PC-9 (cell line): Measurements from ENCODE around the gene SELENOF. TPM values are rescaled to one million over a fixed set of nuclear protein-coding genes. Genes with fewer than 3 reads are reported as not detected.

Experiments
- BruUV-seq: library from RNA; stranded (reverse); fragments of 400-500 nt; replicated peaks from 2 replicates; lab custom pipeline; 2021; lab: Mats Ljungman, UMichigan
- CTCF ChIA-PET: fragments of 300-600 bp; sonication (Branson Sonifier 250); formaldehyde crosslinking; loops from one replicate; lab custom pipeline; 2022; ENCODE audit warnings: antibody characterized with exemption; lab: Charles Lee
- POLR2A ChIA-PET: fragments of 300-600 bp; sonication (Branson Sonifier 250); formaldehyde crosslinking; loops from one replicate; lab custom pipeline; 2022; ENCODE audit warnings: antibody characterized with exemption; ENCODE audit not compliant: unreplicated experiment; lab: Charles Lee
- DNase-seq, 2 experiments: peaks; one replicate each; pipeline versions ENCODE4 v3.0.0 to v3.0.0-alpha.2; 2015 to 2022; ENCODE audit warnings: mixed read lengths in 1 of 2
- H2AFZ ChIP-seq: fragments of 200-600 bp; sonication (generic); 2 replicates; pipeline ENCODE4 v1.8.1; 2017; ENCODE audit warnings: antibody characterized with exemption
- H3F3A ChIP-seq: fragments of 200-600 bp; sonication (generic); 2 replicates; pipeline ENCODE4 v1.8.1; 2017; ENCODE audit warnings: antibody characterized with exemption, mild to moderate bottlenecking, low read depth; ENCODE audit not compliant: insufficient read depth
- H3K27ac ChIP-seq: fragments of 200-600 bp; sonication (generic); 2 replicates; pipeline ENCODE4 v1.6.1; 2016; ENCODE audit warnings: mixed run types
- H3K27me3 ChIP-seq: fragments of 200-600 bp; sonication (generic); 2 replicates; pipeline ENCODE4 v1.6.1; 2016; ENCODE audit warnings: low read depth, mixed run types; ENCODE audit not compliant: insufficient read depth
- H3K36me3 ChIP-seq: fragments of 200-600 bp; sonication (generic); 2 replicates; pipeline ENCODE4 v1.6.1; 2016; ENCODE audit warnings: low read depth, mixed run types
- H3K4me1 ChIP-seq: fragments of 200-600 bp; sonication (generic); replicated peaks from 2 replicates; pipeline ENCODE4 v1.6.1; 2016; ENCODE audit warnings: mixed run types; ENCODE audit not compliant: insufficient read depth
- H3K4me2 ChIP-seq: fragments of 200-600 bp; sonication (generic); 2 replicates; pipeline ENCODE4 v1.6.1; 2017; ENCODE audit warnings: mixed run types
- H3K4me3 ChIP-seq: fragments of 200-600 bp; sonication (generic); 2 replicates; pipeline ENCODE4 v1.6.1; 2016; ENCODE audit warnings: mixed run types
- H3K79me2 ChIP-seq: fragments of 200-600 bp; sonication (generic); 2 replicates; pipeline ENCODE4 v1.6.1; 2017; ENCODE audit warnings: low read depth, mixed run types
- H3K9me2 ChIP-seq: fragments of 200-600 bp; sonication (generic); 2 replicates; pipeline ENCODE4 v1.8.1; 2017; ENCODE audit warnings: mild to moderate bottlenecking; ENCODE audit not compliant: insufficient read depth
- H3K9me3 ChIP-seq: fragments of 200-600 bp; sonication (generic); 2 replicates; pipeline ENCODE4 v1.8.1; 2016; ENCODE audit warnings: low read depth; ENCODE audit not compliant: insufficient read depth
- H4K20me1 ChIP-seq: fragments of 200-600 bp; sonication (generic); 2 replicates; pipeline ENCODE4 v1.8.1; 2017; ENCODE audit not compliant: insufficient read depth
- EZH2 ChIP-seq: fragments of 200-600 bp; sonication (generic); IDR thresholded peaks from 2 replicates; pipeline ENCODE4 v1.8.0; 2017; ENCODE audit warnings: antibody characterized with exemption, low read depth
- intact Hi-C: fragments of 100-400 bp; cut with micrococcal nuclease; formaldehyde crosslinking; loops from one replicate; pipeline ENCODE4 v1.10.0; 2022; ENCODE audit not compliant: unreplicated experiment
- total RNA-seq: library from RNA; stranded (reverse); gene quantifications from 2 replicates; pipeline ENCODE4 v1.2.3, GENCODE V29; 2021
- TF ChIP-seq, protein P1 (sequence below): fragments of 200-600 bp; sonication (generic); conservative IDR thresholded peaks from 2 replicates; pipeline ENCODE4 v1.6.1; 2017; ENCODE audit warnings: mixed run types, antibody characterized with exemption, mild to moderate bottlenecking, moderate library complexity

Gene SELENOF
- total RNA-seq, 1 experiment from 2014 or later: 137 TPM

DNA sequence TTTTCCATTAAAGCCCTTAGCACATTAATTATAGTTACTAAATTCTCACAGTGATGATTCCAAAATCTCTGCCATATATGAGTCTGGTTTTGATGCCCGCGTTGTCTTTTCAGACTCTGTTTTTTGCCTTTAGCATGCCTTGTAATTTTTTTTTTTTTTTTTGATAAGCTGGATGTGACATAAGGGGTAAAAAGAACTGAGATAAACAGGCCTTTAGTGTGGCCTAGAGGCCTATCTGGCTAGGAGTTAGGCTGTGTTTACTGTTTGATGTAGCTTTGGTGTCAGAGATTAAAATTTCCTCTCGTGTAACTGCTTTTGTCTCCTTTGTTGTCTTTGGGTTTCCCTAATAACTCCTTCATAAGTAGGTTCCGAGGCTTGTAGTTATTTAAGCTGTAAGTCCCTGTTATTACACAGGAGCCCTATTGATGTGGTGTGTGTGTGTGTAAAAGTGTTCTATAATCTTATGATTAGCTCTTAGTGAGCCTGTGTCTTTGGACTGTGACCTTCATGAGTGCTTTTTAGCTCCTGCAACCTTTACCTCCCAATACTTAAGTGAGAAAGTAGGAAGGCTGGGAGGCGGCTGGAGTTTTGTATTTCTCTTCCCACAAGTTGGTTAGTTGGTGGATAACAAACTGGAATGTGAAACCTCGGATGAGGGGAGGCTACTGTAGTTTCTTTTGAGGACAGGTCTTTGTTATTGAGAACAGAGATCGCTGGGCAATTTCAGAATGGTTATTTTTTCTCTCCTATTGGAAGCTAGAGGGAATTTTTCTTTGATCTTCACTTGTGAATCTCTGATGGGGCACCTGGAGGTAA, 19.8 kb upstream of the SELENOF start:
- Histone ChIP-seq H4K20me1 (no peaks in the 10 kb centered on the region), H3K4me2 (no peak overlapping the region), H3K4me1 (peaks cover 6% of the 10 kb centered on the region; the same call in 1 of the 2 replicates), H3K79me2 (peaks cover 41% of the 10 kb centered on the region), H3K9me3 (no peaks in the 10 kb centered on the region), H2AFZ (no peak overlapping the region), H3K27me3 (no peaks in the 10 kb centered on the region), H3K9me2 (peaks cover 11% of the 10 kb centered on the region; the same call in 1 of the 2 replicates), H3K36me3 (no peaks in the 10 kb centered on the region), H3F3A (no peaks in the 10 kb centered on the region), H3K4me3 (no peak overlapping the region), H3K27ac (no peak overlapping the region)
- no peak for DNase-seq
- intact Hi-C loops: no loop called here
- no TSS peak for BruUV-seq
- TF ChIP-seq, protein P1, sequence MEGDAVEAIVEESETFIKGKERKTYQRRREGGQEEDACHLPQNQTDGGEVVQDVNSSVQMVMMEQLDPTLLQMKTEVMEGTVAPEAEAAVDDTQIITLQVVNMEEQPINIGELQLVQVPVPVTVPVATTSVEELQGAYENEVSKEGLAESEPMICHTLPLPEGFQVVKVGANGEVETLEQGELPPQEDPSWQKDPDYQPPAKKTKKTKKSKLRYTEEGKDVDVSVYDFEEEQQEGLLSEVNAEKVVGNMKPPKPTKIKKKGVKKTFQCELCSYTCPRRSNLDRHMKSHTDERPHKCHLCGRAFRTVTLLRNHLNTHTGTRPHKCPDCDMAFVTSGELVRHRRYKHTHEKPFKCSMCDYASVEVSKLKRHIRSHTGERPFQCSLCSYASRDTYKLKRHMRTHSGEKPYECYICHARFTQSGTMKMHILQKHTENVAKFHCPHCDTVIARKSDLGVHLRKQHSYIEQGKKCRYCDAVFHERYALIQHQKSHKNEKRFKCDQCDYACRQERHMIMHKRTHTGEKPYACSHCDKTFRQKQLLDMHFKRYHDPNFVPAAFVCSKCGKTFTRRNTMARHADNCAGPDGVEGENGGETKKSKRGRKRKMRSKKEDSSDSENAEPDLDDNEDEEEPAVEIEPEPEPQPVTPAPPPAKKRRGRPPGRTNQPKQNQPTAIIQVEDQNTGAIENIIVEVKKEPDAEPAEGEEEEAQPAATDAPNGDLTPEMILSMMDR: no peak
- TF ChIP-seq EZH2: no peak
- POLR2A ChIA-PET: interaction anchor here (0.5 kb wide), 1 partner anchor 50 kb away, joined by 4 read pairs; no protein-coding TSS in a partner anchor
- CTCF ChIA-PET: no interaction called here

GRCh38 chr1:86933051-86933450, 19.1 kb upstream of the SELENOF start:
- BruUV-seq: no TSS peak
- Histone ChIP-seq H3K4me2 (no peak overlapping the region), H3K36me3 (no peaks in the 10 kb centered on the region), H4K20me1 (no peaks in the 10 kb centered on the region), H3K27me3 (no peaks in the 10 kb centered on the region), H3K4me1 (no peaks in the 10 kb centered on the region), H3F3A (no peaks in the 10 kb centered on the region), H3K79me2 (peaks cover 46% of the 10 kb centered on the region), H3K9me3 (no peaks in the 10 kb centered on the region), H2AFZ (no peak overlapping the region), H3K4me3 (no peak overlapping the region), H3K27ac (no peak overlapping the region), H3K9me2 (peaks cover 11% of the 10 kb centered on the region; the same call in 1 of the 2 replicates)
- TF ChIP-seq, protein P1: no peak
- no peak for TF ChIP-seq EZH2
- ChIA-PET CTCF (no interaction called here), POLR2A (no interaction called here)
- no peak for DNase-seq
- intact Hi-C loops: no loop called here

GRCh38 chr1:86928819-86929218, 14.9 kb upstream of the SELENOF start:
- no peak overlapping the region for H2AFZ ChIP-seq
- H3F3A ChIP-seq: no peaks in the 10 kb centered on the region
- TF ChIP-seq, protein P1: no peak
- no peak for TF ChIP-seq EZH2
- intact Hi-C loops: no loop called here
- H3K27me3 ChIP-seq: no peaks in the 10 kb centered on the region
- peaks cover 11% of the 10 kb centered on the region; the same call in 1 of the 2 replicates for H3K9me2 ChIP-seq
- BruUV-seq: no TSS peak
- no peak for DNase-seq
- H3K9me3 ChIP-seq: peaks cover 11% of the 10 kb centered on the region; the same call in 1 of the 2 replicates
- no peaks in the 10 kb centered on the region for H4K20me1 ChIP-seq
- H3K36me3 ChIP-seq: no peaks in the 10 kb centered on the region
- no peak overlapping the region for H3K4me3 ChIP-seq
- H3K4me2 ChIP-seq: no peak overlapping the region
- H3K27ac ChIP-seq: no peak overlapping the region
- no peaks in the 10 kb centered on the region for H3K4me1 ChIP-seq
- ChIA-PET CTCF (no interaction called here), POLR2A (no interaction called here)
- peaks cover 69% of the 10 kb centered on the region for H3K79me2 ChIP-seq
